Sigmoid colon (tissue), 7 donors: ENCODE measurements around the gene MACROD2. TPM values are rescaled to one million over a fixed set of nuclear protein-coding genes. Genes with fewer than 3 reads are reported as not detected.

Source experiments
- DNase-seq: peaks from one replicate; pipeline ENCODE4 v3.0.0-alpha.2; 2019
- H3K27ac ChIP-seq, 4 donors: fragments of 200-600 bp; sonication (generic); one replicate each; pipeline ENCODE4 v1.5.1; 2016 to 2019; ENCODE audit warnings: mild to moderate bottlenecking in 1 of 4
- H3K27me3 ChIP-seq, 3 donors: fragments of 200-600 bp; sonication (generic); one replicate each; pipeline ENCODE4 v1.5.1; 2019; ENCODE audit warnings: mild to moderate bottlenecking in 1 of 3
- H3K36me3 ChIP-seq, 4 donors: fragments of 200-600 bp; sonication (generic); one replicate each; pipeline ENCODE4 v1.5.1; 2016 to 2019
- H3K4me1 ChIP-seq, 4 donors: fragments of 200-600 bp; sonication (generic); one replicate each; pipeline ENCODE4 v1.5.1; 2017 to 2019
- H3K4me3 ChIP-seq, 4 donors: fragments of 200-600 bp; sonication (generic); one replicate each; pipeline ENCODE4 v1.5.1; 2017 to 2019; ENCODE audit warnings: mild to moderate bottlenecking in 2 of 4, moderate library complexity in 1 of 4
- H3K9me3 ChIP-seq, 4 donors: fragments of 200-600 bp in 3 of 4; sonication (generic) in 3 of 4; one replicate each; pipeline versions ENCODE4 v1.5.1 to v1.6.1; 2013 to 2019
- EP300 ChIP-seq, 4 donors: sonication (generic); formaldehyde crosslinking; IDR thresholded peaks; one replicate each; pipeline ENCODE4 v1.6.1; 2017; ENCODE audit warnings: antibody characterized with exemption in 4 of 4
- POLR2A ChIP-seq, 2 donors: fragments of 450-650 bp; IDR thresholded peaks; one replicate each; pipeline ENCODE4 v1.6.1; 2016; ENCODE audit warnings: antibody characterized with exemption in 2 of 2, mild to moderate bottlenecking in 2 of 2, moderate library complexity in 2 of 2
- POLR2AphosphoS5 ChIP-seq, 4 donors: sonication (generic); formaldehyde crosslinking; IDR thresholded peaks; one replicate each; pipeline ENCODE4 v1.6.1; 2017; ENCODE audit warnings: antibody characterized with exemption in 4 of 4
- WGBS, 2 donors: extraction: QIAGEN DNeasy Blood & Tissue Kit; methylation state at CpG; one replicate each; pipeline ENCODE4 v1.1.7; 2013; 5-methylcytosine and 5-hydroxymethylcytosine counted together
- intact Hi-C: fragments of 100-400 bp; cut with DNase I; formaldehyde crosslinking; loops from one replicate; pipeline ENCODE4 v1.15.1; 2023
- polyA plus RNA-seq, 3 donors: library from polyadenylated mRNA; stranded (reverse); fragments of 200-250 nt; gene quantifications; one replicate each; pipeline ENCODE4 v1.2.3, GENCODE V29; 2013
- total RNA-seq, 4 donors: library from RNA; depleted of rRNA; stranded (reverse); fragments of >200 nt; gene quantifications; one replicate each; pipeline ENCODE4 v1.1.0, GENCODE V29; 2016
- TF ChIP-seq, protein P1 (sequence below), 4 experiments: fragments of 450-650 bp in 3 of 4; fragments of 200-600 bp in 1 of 4; IDR thresholded peaks; one replicate each; pipeline ENCODE4 v1.5.1; 2016 to 2019; ENCODE audit warnings: antibody characterized with exemption in 4 of 4, mild to moderate bottlenecking in 3 of 4, moderate library complexity in 2 of 4
- donor health status: healthy with polysubstance abuse.
- donor health status: Bipolar disorder and iron deficiency.
- donor health status: healthy.

The MACROD2 gene
- total and polyA plus RNA-seq, 7 donors: 1.2 to 22.4 (median 5.8) TPM

DNA sequence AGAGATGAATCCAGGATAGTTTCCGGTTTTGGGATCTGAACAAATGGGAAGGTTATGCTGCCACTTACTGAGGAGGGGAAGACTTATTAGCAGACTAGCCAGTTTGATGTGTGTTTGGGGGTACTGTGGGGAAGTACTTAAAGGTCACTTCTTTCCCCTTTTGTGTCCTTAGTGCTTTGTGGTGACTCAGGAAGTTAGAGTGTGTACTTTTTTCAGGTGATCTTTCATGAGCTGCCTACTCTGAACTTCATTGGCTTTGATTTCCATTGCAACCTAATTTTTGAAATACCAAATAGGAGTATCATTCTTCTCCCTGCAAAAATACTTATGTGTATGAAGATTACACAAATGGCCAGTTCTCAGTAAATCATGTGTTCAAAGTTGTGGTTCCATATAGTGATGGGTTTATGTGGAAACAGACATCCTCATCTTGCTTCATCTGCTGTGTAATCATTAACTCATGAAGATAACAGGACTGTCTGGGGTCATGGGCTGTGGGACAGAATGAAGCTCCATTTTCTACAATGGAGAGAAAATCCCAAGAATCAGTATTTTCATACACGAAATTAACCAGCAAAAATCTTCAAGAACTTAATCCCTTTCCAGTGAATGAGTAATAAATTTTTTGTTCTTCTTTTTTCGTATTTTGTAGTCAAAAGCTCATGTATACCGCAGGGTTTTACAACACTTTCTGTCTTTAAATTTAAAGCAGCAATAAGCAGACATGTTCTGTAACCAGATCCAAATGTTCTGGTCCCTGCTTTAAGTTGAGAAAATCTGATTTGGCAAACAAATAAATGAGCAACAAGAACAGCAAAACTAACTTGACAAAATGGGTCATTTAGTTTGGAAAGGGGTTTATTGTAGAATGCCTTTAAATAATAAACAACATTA, 614.3 kb downstream of the MACROD2 start:
- H3K4me3 ChIP-seq: no peak overlapping the region
- no peaks in the 10 kb centered on the region for H3K27me3 ChIP-seq
- 75 to 82% methylated on average over 4 of the region's 4 CpGs for WGBS, 2 donors
- no peaks in the 10 kb centered on the region for H3K9me3 ChIP-seq
- intact Hi-C loops: no loop called here
- H3K36me3 ChIP-seq: no peaks in the 10 kb centered on the region
- no peaks in the 10 kb centered on the region for H3K4me1 ChIP-seq
- TF ChIP-seq POLR2A (IDR thresholded peaks at IDR 0.05) (no peak), POLR2AphosphoS5 (IDR thresholded peaks at IDR 0.05) (no peak), EP300 (IDR thresholded peaks at IDR 0.05) (no peak)
- TF ChIP-seq, protein P1, sequence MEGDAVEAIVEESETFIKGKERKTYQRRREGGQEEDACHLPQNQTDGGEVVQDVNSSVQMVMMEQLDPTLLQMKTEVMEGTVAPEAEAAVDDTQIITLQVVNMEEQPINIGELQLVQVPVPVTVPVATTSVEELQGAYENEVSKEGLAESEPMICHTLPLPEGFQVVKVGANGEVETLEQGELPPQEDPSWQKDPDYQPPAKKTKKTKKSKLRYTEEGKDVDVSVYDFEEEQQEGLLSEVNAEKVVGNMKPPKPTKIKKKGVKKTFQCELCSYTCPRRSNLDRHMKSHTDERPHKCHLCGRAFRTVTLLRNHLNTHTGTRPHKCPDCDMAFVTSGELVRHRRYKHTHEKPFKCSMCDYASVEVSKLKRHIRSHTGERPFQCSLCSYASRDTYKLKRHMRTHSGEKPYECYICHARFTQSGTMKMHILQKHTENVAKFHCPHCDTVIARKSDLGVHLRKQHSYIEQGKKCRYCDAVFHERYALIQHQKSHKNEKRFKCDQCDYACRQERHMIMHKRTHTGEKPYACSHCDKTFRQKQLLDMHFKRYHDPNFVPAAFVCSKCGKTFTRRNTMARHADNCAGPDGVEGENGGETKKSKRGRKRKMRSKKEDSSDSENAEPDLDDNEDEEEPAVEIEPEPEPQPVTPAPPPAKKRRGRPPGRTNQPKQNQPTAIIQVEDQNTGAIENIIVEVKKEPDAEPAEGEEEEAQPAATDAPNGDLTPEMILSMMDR (IDR thresholded peaks at IDR 0.05): no peak
- no peak for DNase-seq
- H3K27ac ChIP-seq: no peak overlapping the region

DNA sequence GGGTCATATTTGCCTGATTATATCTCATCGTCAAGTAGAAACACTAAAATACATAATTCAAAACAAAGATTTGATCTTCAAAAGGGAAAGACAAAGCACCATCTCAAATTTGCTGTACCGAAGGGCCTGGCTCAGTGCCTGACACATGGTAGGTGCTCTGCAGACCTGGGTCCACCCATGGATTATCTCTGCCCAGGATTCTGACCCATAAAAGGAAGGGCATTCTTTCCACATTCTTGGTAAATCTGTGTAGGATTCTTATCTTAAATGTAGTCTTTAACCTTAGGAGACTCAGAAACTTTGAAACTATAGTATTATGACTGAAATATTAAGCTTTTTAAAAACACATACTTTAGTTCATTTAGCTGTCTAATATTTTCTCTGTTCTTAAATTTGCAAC, 616.2 kb downstream of the MACROD2 start:
- H3K4me3 ChIP-seq: no peak overlapping the region
- H3K36me3 ChIP-seq: no peaks in the 10 kb centered on the region
- intact Hi-C loops: no loop called here
- H3K27me3 ChIP-seq: no peaks in the 10 kb centered on the region
- no peak overlapping the region for H3K27ac ChIP-seq
- 90 to 96% methylated on average over 2 of the region's 2 CpGs for WGBS, 2 donors
- TF ChIP-seq, protein P1 (IDR thresholded peaks at IDR 0.05): no peak
- TF ChIP-seq EP300 (IDR thresholded peaks at IDR 0.05): no peak
- TF ChIP-seq POLR2AphosphoS5 (IDR thresholded peaks at IDR 0.05): no peak
- no peak for TF ChIP-seq POLR2A (IDR thresholded peaks at IDR 0.05)
- H3K9me3 ChIP-seq: no peaks in the 10 kb centered on the region
- H3K4me1 ChIP-seq: no peaks in the 10 kb centered on the region
- no peak for DNase-seq

DNA sequence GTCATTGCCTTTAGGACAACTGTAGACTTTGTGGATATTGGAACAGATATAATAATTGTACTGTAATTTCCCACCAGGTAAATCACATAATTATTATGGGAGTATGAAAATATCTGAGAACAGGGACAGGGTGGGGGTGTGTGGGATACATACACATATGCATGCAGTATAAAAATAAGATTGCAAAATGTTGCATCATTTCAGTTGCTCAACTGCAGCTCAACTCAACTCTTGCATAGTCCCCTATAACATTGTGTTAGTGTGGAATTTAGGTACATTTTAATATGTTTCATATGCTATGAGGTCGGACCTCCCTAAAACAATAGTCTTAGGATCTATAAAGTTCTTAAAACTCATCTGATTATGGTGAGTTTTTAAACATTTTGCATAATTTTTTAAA, 617.1 kb downstream of the MACROD2 start:
- Histone ChIP-seq H3K27me3 (no peaks in the 10 kb centered on the region), H3K27ac (no peak overlapping the region), H3K4me3 (no peak overlapping the region), H3K4me1 (no peaks in the 10 kb centered on the region), H3K9me3 (no peaks in the 10 kb centered on the region), H3K36me3 (no peaks in the 10 kb centered on the region)
- intact Hi-C loops: no loop called here
- WGBS, 2 donors: 79 to 82% methylated on average over 1 of the region's 1 CpG
- DNase-seq: no peak
- TF ChIP-seq, protein P1 (IDR thresholded peaks at IDR 0.05): no peak
- TF ChIP-seq POLR2AphosphoS5 (IDR thresholded peaks at IDR 0.05): no peak
- TF ChIP-seq POLR2A (IDR thresholded peaks at IDR 0.05): no peak
- TF ChIP-seq EP300 (IDR thresholded peaks at IDR 0.05): no peak

DNA sequence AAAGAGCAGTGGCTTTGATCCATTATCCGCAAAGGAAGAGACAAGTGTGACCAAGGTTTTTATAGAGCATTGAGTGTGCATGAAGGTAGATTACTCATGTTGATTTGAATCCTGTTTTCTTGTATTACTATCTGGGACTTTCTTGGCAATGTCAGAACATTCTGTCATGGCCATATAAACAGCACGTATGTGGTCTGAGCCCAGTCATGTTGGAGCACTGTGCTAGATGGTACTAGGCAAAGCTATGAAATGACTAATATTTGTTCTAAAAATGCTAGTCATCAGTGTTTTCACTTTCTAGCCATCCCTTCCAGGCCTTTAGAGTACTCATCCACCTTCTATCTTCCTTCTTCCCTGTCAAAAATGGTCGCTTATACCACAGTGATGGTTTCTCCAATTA, 620.7 kb downstream of the MACROD2 start:
- Histone ChIP-seq H3K36me3 (no peaks in the 10 kb centered on the region), H3K27me3 (no peaks in the 10 kb centered on the region), H3K4me3 (no peak overlapping the region), H3K4me1 (no peaks in the 10 kb centered on the region), H3K9me3 (no peaks in the 10 kb centered on the region), H3K27ac (no peak overlapping the region)
- intact Hi-C loops: no loop called here
- TF ChIP-seq POLR2AphosphoS5 (IDR thresholded peaks at IDR 0.05): no peak
- no peak for TF ChIP-seq POLR2A (IDR thresholded peaks at IDR 0.05)
- no peak for TF ChIP-seq EP300 (IDR thresholded peaks at IDR 0.05)
- TF ChIP-seq, protein P1 (IDR thresholded peaks at IDR 0.05): no peak
- 94 to 96% methylated on average over 3 of the region's 3 CpGs for WGBS, 2 donors
- no peak for DNase-seq
